ENCODE data around the gene NGEF. TPM values are rescaled to one million over a fixed set of nuclear protein-coding genes. Genes with fewer than 3 reads are reported as not detected.

Gene NGEF
- total RNA-seq, 2 donors from 2014 or later: 0.81 to 3.6 TPM

GRCh38 chr2:233032551-233033320, 19.7 kb upstream of the NGEF start, which contains the start of gene NEU2:
Gene NEU2 (plus strand): TSS chr2:233032672. CDS start chr2:233032672, 0 bp downstream.
- no peak within 1 kb of the TSS for H3K4me3 ChIP-seq
- ATAC-seq (ENCODE audit: insufficient number of reproducible peaks, low FRiP score, low read depth): no peak
- peaks cover 0 to 7% of the 10 kb centered on the region in 2 donors for H3K4me1 ChIP-seq (ENCODE audit: control insufficient read depth in 1 of 2, low read depth in 2 of 2)
- H3K36me3 ChIP-seq: no peaks in the 10 kb centered on the region
- no peaks in the 10 kb centered on the region for H3K9me3 ChIP-seq
- TF ChIP-seq CTCF (IDR thresholded peaks at IDR 0.05): no peak
- no peaks in the 10 kb centered on the region for H3K27me3 ChIP-seq (replicated peaks; ENCODE audit: insufficient read depth)
- no peak within 1 kb of the TSS for H3K27ac ChIP-seq
- no peak for DNase-seq (ENCODE audit: low spot score)

- no peak for TF ChIP-seq CTCF (IDR thresholded peaks at IDR 0.05)
Measured at GRCh38 chr2:233031556-233032500, 18.8 kb upstream of the NGEF start.

GRCh38 chr2:233029321-233029720, 16.3 kb upstream of the NGEF start:
- H3K27ac ChIP-seq: no peak overlapping the region
- ATAC-seq (ENCODE audit: insufficient number of reproducible peaks, low FRiP score, low read depth): no peak
- TF ChIP-seq CTCF (IDR thresholded peaks at IDR 0.05): no peak
- peaks cover 3 to 21% of the 10 kb centered on the region in 2 donors for H3K4me1 ChIP-seq (ENCODE audit: control insufficient read depth in 1 of 2, low read depth in 2 of 2)
- H3K36me3 ChIP-seq: no peaks in the 10 kb centered on the region
- H3K4me3 ChIP-seq: no peak overlapping the region
- H3K9me3 ChIP-seq: no peaks in the 10 kb centered on the region
- no peaks in the 10 kb centered on the region for H3K27me3 ChIP-seq (replicated peaks; ENCODE audit: insufficient read depth)
- no peak for DNase-seq (ENCODE audit: low spot score)

More at GRCh38 chr2:233031556-233032500, 18.8 kb upstream of the NGEF start:
- Histone ChIP-seq H3K27ac (no peak overlapping the region), H3K27me3 (replicated peaks; ENCODE audit: insufficient read depth) (no peaks in the 10 kb centered on the region), H3K4me3 (no peak overlapping the region), H3K9me3 (no peaks in the 10 kb centered on the region), H3K36me3 (no peaks in the 10 kb centered on the region), H3K4me1 (ENCODE audit: control insufficient read depth in 1 of 2, low read depth in 2 of 2) (peaks cover 0 to 8% of the 10 kb centered on the region in 2 donors)
- no peak for DNase-seq (ENCODE audit: low spot score)
- ATAC-seq (ENCODE audit: insufficient number of reproducible peaks, low FRiP score, low read depth): no peak

DNA sequence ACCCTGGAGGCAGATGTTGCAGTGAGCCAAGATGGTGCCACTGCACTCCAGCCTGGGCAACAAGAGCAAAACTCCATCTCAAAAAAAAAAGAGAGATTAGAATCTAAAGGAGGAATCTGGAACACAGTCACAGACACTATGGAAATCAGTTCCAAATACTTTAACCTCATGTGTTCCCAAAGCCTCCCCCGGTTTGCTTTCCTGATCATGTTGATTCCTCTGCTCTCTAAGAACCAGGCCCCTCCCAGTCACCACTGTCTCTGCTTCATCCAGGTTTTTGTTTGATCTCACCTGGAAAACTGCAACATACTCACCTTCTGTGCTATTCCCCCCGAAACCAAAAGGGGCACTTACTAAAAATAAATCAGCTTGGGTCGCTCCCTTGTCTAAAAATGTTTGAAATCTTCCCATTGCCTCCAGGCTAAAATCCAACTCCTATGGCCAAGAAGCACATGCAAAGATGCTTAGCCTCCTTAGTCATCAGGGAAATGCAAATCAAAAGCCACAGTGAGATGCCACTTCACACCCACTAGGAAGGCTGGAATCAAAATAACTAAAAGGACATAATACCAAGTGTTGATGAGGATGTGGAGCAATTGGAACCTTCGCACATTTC, 13.2 kb upstream of the NGEF start:
- H3K27ac ChIP-seq: no peak overlapping the region
- H3K27me3 ChIP-seq (replicated peaks; ENCODE audit: insufficient read depth): no peaks in the 10 kb centered on the region

More for the DNA sequence above, 13.2 kb upstream of the NGEF start:
- no peak for TF ChIP-seq CTCF (IDR thresholded peaks at IDR 0.05)
- ATAC-seq (ENCODE audit: insufficient number of reproducible peaks, low FRiP score, low read depth) (no peak), DNase-seq (ENCODE audit: low spot score) (no peak)
- Histone ChIP-seq H3K4me3 (no peak overlapping the region), H3K9me3 (no peaks in the 10 kb centered on the region), H3K4me1 (ENCODE audit: control insufficient read depth in 1 of 2, low read depth in 2 of 2) (peaks cover 3 to 14% of the 10 kb centered on the region in 2 donors), H3K36me3 (no peaks in the 10 kb centered on the region)

Data from thoracic aorta (tissue), 2 donors.